ENCODE results near the gene RNU7-1. TPM values are rescaled to one million over a fixed set of nuclear protein-coding genes. Genes with fewer than 3 reads are reported as not detected.

Gene RNU7-1
- total and polyA plus RNA-seq, 10 of the 15 experiments (the other 5 are each of a cell fraction or from before 2014, with no cell fraction given) = not detected

- peak overlapping the region; percentile 99 for H3K27ac ChIP-seq (ENCODE audit: control insufficient read depth, insufficient read depth)
- ChIA-PET SMC1A (ENCODE audit: uncharacterized antibody, unreplicated experiment) (interaction anchor here (0.9 to 13.2 kb wide), 3 partner anchors 8 to 30 kb away, joined by 3 to 395 read pairs (median 7); partner anchors contain the start of genes C12orf57, PTPN6 and RNU7-1), POLR2A (interaction anchor here (1.2 to 13.5 kb wide), 3 partner anchors 10 to 30 kb away, joined by 4 to 524 read pairs (median 7); partner anchors contain the start of genes C12orf57, PTPN6 and RNU7-1), RAD21 (ENCODE audit: unreplicated experiment) (interaction anchor here (1.9 to 13.5 kb wide), 3 partner anchors 9 to 153 kb away, joined by 6 to 426 read pairs (median 12); partner anchors contain the start of genes C12orf57, C1RL and RNU7-1), CTCF (interaction anchor here (1.2 to 13.2 kb wide), 4 partner anchors 8 to 157 kb away, joined by 3 to 645 read pairs (median 4); partner anchors contain the start of genes C12orf57, PTPN6 and RNU7-1)
- ATAC-seq (no peak), FAIRE-seq (no peak), DNase-seq (ENCODE audit: low read depth, low spot score) (no peak)
- no peaks in the 10 kb centered on the region for H3K9me3 ChIP-seq (replicated peaks; ENCODE audit: control insufficient read depth, insufficient read depth, low read length)
- no peak for TF ChIP-seq BCLAF1 (IDR thresholded peaks at IDR 0.05)
- TF ChIP-seq NR2C1 (IDR thresholded peaks at IDR 0.05) = no peak
- no peak for TF ChIP-seq POLR2AphosphoS2 (IDR thresholded peaks at IDR 0.05; ENCODE audit: low read depth, low read length)
- TF ChIP-seq ZSCAN29 (IDR thresholded peaks at IDR 0.05) = 0 out of 2 replicates have a peak, but pooled peaks have one; percentile 13
- TF ChIP-seq NRF1 (conservative IDR thresholded peaks at IDR 0.05; ENCODE audit: low read depth, low read length) = no peak
- TF ChIP-seq MLLT1 (IDR thresholded peaks at IDR 0.05) = no peak
- no peak for TF ChIP-seq ESRRA (IDR thresholded peaks at IDR 0.05; ENCODE audit: low read length)
- no TSS peak for BruUV-seq (replicated peaks)
- H3K4me2 ChIP-seq (ENCODE audit: control insufficient read depth, insufficient read depth) = peak overlapping the region; percentile 99
- in situ Hi-C loops (cut with MboI) (loop anchor here (25.0 kb wide), 1 partner anchor 1682 kb away; no protein-coding TSS in a partner anchor), intact Hi-C loops (cut with micrococcal nuclease; ENCODE audit: unreplicated experiment) (no loop called here)
- H2AFZ ChIP-seq (ENCODE audit: control insufficient read depth, low read depth, low read length) = no peak overlapping the region
- H4K20me1 ChIP-seq (ENCODE audit: control insufficient read depth, insufficient read depth) = no peaks in the 10 kb centered on the region
- peaks cover 8 to 39% of the 10 kb centered on the region in 2 experiments for H3K36me3 ChIP-seq (ENCODE audit: control insufficient read depth in 2 of 2, insufficient read depth in 2 of 2, low read length in 1 of 2)
- peak overlapping the region; percentile 99 for H3K9ac ChIP-seq (ENCODE audit: control insufficient read depth, insufficient read depth, low read length)
- peaks cover 99% of the 10 kb centered on the region for H3K79me2 ChIP-seq (ENCODE audit: control insufficient read depth, insufficient read depth, low read length)
- H3K27me3 ChIP-seq (replicated peaks in 1 of 2; ENCODE audit: control insufficient read depth in 2 of 2, insufficient read depth in 2 of 2, low read length in 1 of 2) = no peaks in the 10 kb centered on the region
- peak overlapping the region; percentile 95; the same call in 1 of the 2 replicates for H3K4me3 ChIP-seq
- peaks cover 74% of the 10 kb centered on the region for H3K4me1 ChIP-seq (ENCODE audit: control insufficient read depth, insufficient read depth, low read length)
- 52% methylated on average over 21 of the region's 22 CpGs for WGBS (ENCODE audit: insufficient coverage, insufficient replicate concordance, low lambda C conversion rate, missing lambda C conversion rate)
These were observed 11.7 kb downstream of the RNU7-1 start for GRCh38 chr12:6955108-6956020.

Measured in GM12878 (cell line).